GM23338 (cell line): ENCODE results near the gene CD48. TPM values are rescaled to one million over a fixed set of nuclear protein-coding genes. Genes with fewer than 3 reads are reported as not detected.

Experiments
- ATAC-seq: fragments of 200-7000 bp; cut with Tn5 transposase; 3 replicates; pipeline ENCODE4 v1.9.1; 2020
- DNase-seq: peaks from one replicate; pipeline ENCODE4 v3.0.0-alpha.2; 2015; ENCODE audit warnings: low spot score
- H2AFZ ChIP-seq: fragments of 200-600 bp; sonication (generic); 2 replicates; pipeline ENCODE4 v1.8.0; 2016; ENCODE audit warnings: antibody characterized with exemption, mild to moderate bottlenecking, moderate library complexity
- H3F3A ChIP-seq: fragments of 200-600 bp; sonication (generic); replicated peaks from 2 replicates; pipeline ENCODE4 v1.8.0; 2017; ENCODE audit warnings: antibody characterized with exemption, mixed run types, low read depth
- H3K27ac ChIP-seq: fragments of 200-600 bp; sonication (generic); 2 replicates; pipeline ENCODE4 v1.6.1; 2016; ENCODE audit warnings: low read depth
- H3K27me3 ChIP-seq: fragments of 200-600 bp; sonication (generic); 2 replicates; pipeline ENCODE4 v1.8.0; 2016; ENCODE audit warnings: mild to moderate bottlenecking, mixed run types, moderate library complexity; ENCODE audit not compliant: insufficient read depth
- H3K36me3 ChIP-seq: fragments of 200-600 bp; sonication (generic); 2 replicates; pipeline ENCODE4 v1.8.0; 2016; ENCODE audit warnings: mild to moderate bottlenecking; ENCODE audit not compliant: insufficient read depth
- H3K4me1 ChIP-seq: fragments of 200-600 bp; sonication (generic); 2 replicates; pipeline ENCODE4 v1.8.0; 2016; ENCODE audit warnings: mild to moderate bottlenecking, moderate library complexity; ENCODE audit not compliant: insufficient read depth
- H3K4me2 ChIP-seq: fragments of 200-600 bp; sonication (generic); 2 replicates; pipeline ENCODE4 v1.7.1; 2017; ENCODE audit warnings: mixed run types
- H3K4me3 ChIP-seq: fragments of 200-600 bp; sonication (generic); 2 replicates; pipeline ENCODE4 v1.6.1; 2016; ENCODE audit warnings: mixed run types
- H3K79me2 ChIP-seq: fragments of 200-600 bp; sonication (generic); replicated peaks from 2 replicates; pipeline ENCODE4 v1.8.0; 2017; ENCODE audit warnings: mild to moderate bottlenecking; ENCODE audit not compliant: insufficient read depth
- H3K9me2 ChIP-seq: fragments of 200-600 bp; sonication (generic); 2 replicates; pipeline ENCODE4 v1.8.0; 2017; ENCODE audit not compliant: insufficient read depth
- H4K20me1 ChIP-seq: fragments of 200-600 bp; sonication (generic); replicated peaks from 2 replicates; pipeline ENCODE4 v1.8.0; 2017; ENCODE audit warnings: mild to moderate bottlenecking; ENCODE audit not compliant: insufficient read depth
- H3K27ac Mint-ChIP-seq: 2 replicates; pipeline ENCODE4 v1.8.0; 2020; ENCODE audit warnings: inconsistent platforms, mild to moderate bottlenecking, moderate library complexity, mixed read lengths
- H3K27me3 Mint-ChIP-seq: 3 replicates; pipeline ENCODE4 v1.8.0; 2022; ENCODE audit warnings: low read depth, mild to moderate bottlenecking, moderate library complexity, mixed read lengths, inconsistent platforms; ENCODE audit not compliant: insufficient read depth, poor library complexity
- H3K36me3 Mint-ChIP-seq: 3 replicates; pipeline ENCODE4 v1.8.0; 2021; ENCODE audit warnings: low read depth, mild to moderate bottlenecking, inconsistent platforms, moderate library complexity, mixed read lengths
- H3K4me1 Mint-ChIP-seq: 3 replicates; pipeline ENCODE4 v1.8.0; 2020; ENCODE audit warnings: mild to moderate bottlenecking, inconsistent platforms, mixed read lengths
- H3K4me3 Mint-ChIP-seq: 3 replicates; pipeline ENCODE4 v1.8.0; 2021; ENCODE audit warnings: moderate library complexity, mild to moderate bottlenecking, inconsistent platforms, mixed read lengths
- H3K9me3 Mint-ChIP-seq: 3 replicates; pipeline ENCODE4 v1.8.0; 2020; ENCODE audit warnings: moderate library complexity, mild to moderate bottlenecking, inconsistent platforms, mixed read lengths
- EZH2phosphoT487 ChIP-seq: fragments of 200-600 bp; sonication (generic); IDR thresholded peaks from one replicate; pipeline ENCODE4 v1.8.1; 2018; ENCODE audit warnings: antibody characterized with exemption; ENCODE audit not compliant: unreplicated experiment
- JUNB ChIP-seq: IDR thresholded peaks from one replicate; pipeline ENCODE4 v1.6.1; 2016; ENCODE audit warnings: antibody characterized with exemption; ENCODE audit not compliant: unreplicated experiment
- ZNF114 ChIP-seq: fragments of 250-450 bp; sonication (Bioruptor Pico); IDR thresholded peaks from 2 replicates; pipeline ENCODE4 v1.5.0; 2020; ENCODE audit warnings: mild to moderate bottlenecking, moderate library complexity
- polyA plus RNA-seq: library from polyadenylated mRNA; unstranded; fragments of >200 nt; fragmentation: Nextera tagmentation; extraction: Ambion mirVana; gene quantifications from 2 replicates; pipeline ENCODE4 v1.2.1, GENCODE V29; 2016
- total RNA-seq: library from RNA; depleted of rRNA; stranded (reverse); fragments of >200 nt; shearing (Covaris generic); gene quantifications from 2 replicates; pipeline ENCODE4 v1.2.3, GENCODE V29; 2014
- TF ChIP-seq, protein P1 (sequence below): fragments of 250-450 bp; sonication (Bioruptor Pico); IDR thresholded peaks from 2 replicates; pipeline ENCODE4 v1.5.0; 2020; ENCODE audit warnings: mild to moderate bottlenecking, moderate library complexity
- TF ChIP-seq, protein P2 (sequence below), 2 experiments: fragments of 200-600 bp in 1 of 2; sonication (generic) in 1 of 2; conservative IDR thresholded peaks; 2 replicates each; pipeline versions ENCODE4 v1.5.1 to v1.6.1; 2016 to 2017; ENCODE audit warnings: antibody characterized with exemption in 2 of 2, low read depth in 2 of 2, mild to moderate bottlenecking in 2 of 2, moderate library complexity in 1 of 2

CD48 gene
- total and polyA plus RNA-seq, 2 experiments from 2014 or later: 0.34 to 0.45 TPM

- no peaks in the 10 kb centered on the region for H3K36me3 Mint-ChIP-seq
- DNase-seq: no peak
- no peak overlapping the region for H3K27ac Mint-ChIP-seq
- Histone ChIP-seq H3K27ac (no peak overlapping the region), H3K4me1 (no peaks in the 10 kb centered on the region), H3F3A (no peaks in the 10 kb centered on the region), H3K4me3 (no peak overlapping the region), H2AFZ (no peak overlapping the region), H3K36me3 (no peaks in the 10 kb centered on the region), H3K9me2 (peaks cover 18% of the 10 kb centered on the region; the same call in 1 of the 2 replicates), H3K27me3 (no peaks in the 10 kb centered on the region), H3K4me2 (no peak overlapping the region), H4K20me1 (no peaks in the 10 kb centered on the region), H3K79me2 (no peaks in the 10 kb centered on the region)
- H3K27me3 Mint-ChIP-seq: no peaks in the 10 kb centered on the region
- no peaks in the 10 kb centered on the region; the same call in 2 of the 3 replicates for H3K4me1 Mint-ChIP-seq
- H3K9me3 Mint-ChIP-seq: no peaks in the 10 kb centered on the region
- no peak for TF ChIP-seq JUNB
- H3K4me3 Mint-ChIP-seq: no peak overlapping the region
- ATAC-seq: no peak
Measured at GRCh38 chr1:160756849-160757201, 45.2 kb upstream of the CD48 start.

GRCh38 chr1:160755911-160756848, 44.6 kb upstream of the CD48 start:
- Histone ChIP-seq H3K36me3 (no peaks in the 10 kb centered on the region), H3K4me3 (no peak overlapping the region), H3K4me2 (no peak overlapping the region), H4K20me1 (no peaks in the 10 kb centered on the region), H3K79me2 (no peaks in the 10 kb centered on the region), H3K4me1 (no peaks in the 10 kb centered on the region), H3K27ac (no peak overlapping the region), H3F3A (no peaks in the 10 kb centered on the region), H3K9me2 (peaks cover 22% of the 10 kb centered on the region; the same call in 1 of the 2 replicates), H2AFZ (no peak overlapping the region), H3K27me3 (no peaks in the 10 kb centered on the region)
- ATAC-seq: no peak
- Mint-ChIP-seq H3K4me3 (no peak overlapping the region), H3K27ac (no peak overlapping the region), H3K4me1 (no peaks in the 10 kb centered on the region; the same call in 2 of the 3 replicates), H3K9me3 (no peaks in the 10 kb centered on the region), H3K27me3 (peaks cover 3% of the 10 kb centered on the region), H3K36me3 (no peaks in the 10 kb centered on the region)
- DNase-seq: no peak
- TF ChIP-seq, protein P1, sequence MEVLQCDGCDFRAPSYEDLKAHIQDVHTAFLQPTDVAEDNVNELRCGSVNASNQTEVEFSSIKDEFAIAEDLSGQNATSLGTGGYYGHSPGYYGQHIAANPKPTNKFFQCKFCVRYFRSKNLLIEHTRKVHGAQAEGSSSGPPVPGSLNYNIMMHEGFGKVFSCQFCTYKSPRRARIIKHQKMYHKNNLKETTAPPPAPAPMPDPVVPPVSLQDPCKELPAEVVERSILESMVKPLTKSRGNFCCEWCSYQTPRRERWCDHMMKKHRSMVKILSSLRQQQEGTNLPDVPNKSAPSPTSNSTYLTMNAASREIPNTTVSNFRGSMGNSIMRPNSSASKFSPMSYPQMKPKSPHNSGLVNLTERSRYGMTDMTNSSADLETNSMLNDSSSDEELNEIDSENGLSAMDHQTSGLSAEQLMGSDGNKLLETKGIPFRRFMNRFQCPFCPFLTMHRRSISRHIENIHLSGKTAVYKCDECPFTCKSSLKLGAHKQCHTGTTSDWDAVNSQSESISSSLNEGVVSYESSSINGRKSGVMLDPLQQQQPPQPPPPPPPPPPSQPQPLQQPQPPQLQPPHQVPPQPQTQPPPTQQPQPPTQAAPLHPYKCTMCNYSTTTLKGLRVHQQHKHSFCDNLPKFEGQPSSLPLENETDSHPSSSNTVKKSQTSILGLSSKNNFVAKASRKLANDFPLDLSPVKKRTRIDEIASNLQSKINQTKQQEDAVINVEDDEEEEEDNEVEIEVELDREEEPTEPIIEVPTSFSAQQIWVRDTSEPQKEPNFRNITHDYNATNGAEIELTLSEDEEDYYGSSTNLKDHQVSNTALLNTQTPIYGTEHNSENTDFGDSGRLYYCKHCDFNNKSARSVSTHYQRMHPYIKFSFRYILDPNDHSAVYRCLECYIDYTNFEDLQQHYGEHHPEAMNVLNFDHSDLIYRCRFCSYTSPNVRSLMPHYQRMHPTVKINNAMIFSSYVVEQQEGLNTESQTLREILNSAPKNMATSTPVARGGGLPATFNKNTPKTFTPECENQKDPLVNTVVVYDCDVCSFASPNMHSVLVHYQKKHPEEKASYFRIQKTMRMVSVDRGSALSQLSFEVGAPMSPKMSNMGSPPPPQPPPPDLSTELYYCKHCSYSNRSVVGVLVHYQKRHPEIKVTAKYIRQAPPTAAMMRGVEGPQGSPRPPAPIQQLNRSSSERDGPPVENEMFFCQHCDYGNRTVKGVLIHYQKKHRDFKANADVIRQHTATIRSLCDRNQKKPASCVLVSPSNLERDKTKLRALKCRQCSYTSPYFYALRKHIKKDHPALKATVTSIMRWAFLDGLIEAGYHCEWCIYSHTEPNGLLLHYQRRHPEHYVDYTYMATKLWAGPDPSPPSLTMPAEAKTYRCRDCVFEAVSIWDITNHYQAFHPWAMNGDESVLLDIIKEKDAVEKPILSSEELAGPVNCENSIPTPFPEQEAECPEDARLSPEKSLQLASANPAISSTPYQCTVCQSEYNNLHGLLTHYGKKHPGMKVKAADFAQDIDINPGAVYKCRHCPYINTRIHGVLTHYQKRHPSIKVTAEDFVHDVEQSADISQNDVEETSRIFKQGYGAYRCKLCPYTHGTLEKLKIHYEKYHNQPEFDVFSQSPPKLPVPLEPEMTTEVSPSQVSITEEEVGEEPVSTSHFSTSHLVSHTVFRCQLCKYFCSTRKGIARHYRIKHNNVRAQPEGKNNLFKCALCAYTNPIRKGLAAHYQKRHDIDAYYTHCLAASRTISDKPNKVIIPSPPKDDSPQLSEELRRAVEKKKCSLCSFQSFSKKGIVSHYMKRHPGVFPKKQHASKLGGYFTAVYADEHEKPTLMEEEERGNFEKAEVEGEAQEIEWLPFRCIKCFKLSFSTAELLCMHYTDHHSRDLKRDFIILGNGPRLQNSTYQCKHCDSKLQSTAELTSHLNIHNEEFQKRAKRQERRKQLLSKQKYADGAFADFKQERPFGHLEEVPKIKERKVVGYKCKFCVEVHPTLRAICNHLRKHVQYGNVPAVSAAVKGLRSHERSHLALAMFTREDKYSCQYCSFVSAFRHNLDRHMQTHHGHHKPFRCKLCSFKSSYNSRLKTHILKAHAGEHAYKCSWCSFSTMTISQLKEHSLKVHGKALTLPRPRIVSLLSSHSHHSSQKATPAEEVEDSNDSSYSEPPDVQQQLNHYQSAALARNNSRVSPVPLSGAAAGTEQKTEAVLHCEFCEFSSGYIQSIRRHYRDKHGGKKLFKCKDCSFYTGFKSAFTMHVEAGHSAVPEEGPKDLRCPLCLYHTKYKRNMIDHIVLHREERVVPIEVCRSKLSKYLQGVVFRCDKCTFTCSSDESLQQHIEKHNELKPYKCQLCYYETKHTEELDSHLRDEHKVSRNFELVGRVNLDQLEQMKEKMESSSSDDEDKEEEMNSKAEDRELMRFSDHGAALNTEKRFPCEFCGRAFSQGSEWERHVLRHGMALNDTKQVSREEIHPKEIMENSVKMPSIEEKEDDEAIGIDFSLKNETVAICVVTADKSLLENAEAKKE: no peak
- TF ChIP-seq, protein P2, sequence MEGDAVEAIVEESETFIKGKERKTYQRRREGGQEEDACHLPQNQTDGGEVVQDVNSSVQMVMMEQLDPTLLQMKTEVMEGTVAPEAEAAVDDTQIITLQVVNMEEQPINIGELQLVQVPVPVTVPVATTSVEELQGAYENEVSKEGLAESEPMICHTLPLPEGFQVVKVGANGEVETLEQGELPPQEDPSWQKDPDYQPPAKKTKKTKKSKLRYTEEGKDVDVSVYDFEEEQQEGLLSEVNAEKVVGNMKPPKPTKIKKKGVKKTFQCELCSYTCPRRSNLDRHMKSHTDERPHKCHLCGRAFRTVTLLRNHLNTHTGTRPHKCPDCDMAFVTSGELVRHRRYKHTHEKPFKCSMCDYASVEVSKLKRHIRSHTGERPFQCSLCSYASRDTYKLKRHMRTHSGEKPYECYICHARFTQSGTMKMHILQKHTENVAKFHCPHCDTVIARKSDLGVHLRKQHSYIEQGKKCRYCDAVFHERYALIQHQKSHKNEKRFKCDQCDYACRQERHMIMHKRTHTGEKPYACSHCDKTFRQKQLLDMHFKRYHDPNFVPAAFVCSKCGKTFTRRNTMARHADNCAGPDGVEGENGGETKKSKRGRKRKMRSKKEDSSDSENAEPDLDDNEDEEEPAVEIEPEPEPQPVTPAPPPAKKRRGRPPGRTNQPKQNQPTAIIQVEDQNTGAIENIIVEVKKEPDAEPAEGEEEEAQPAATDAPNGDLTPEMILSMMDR (conservative IDR thresholded peaks at IDR 0.05; ENCODE audit: low read depth in 2 of 2): no peak
- TF ChIP-seq ZNF114 (CRISPR knock-in tag) (no peak), EZH2phosphoT487 (no peak)
